GM12891 (cell line): ENCODE data around the gene TCERG1L.

Experiments
- PAX5 ChIP-seq: IDR thresholded peaks from 2 replicates; pipeline ENCODE4 v1.6.1; 2011; ENCODE audit warnings: low read length, moderate library complexity, mild to moderate bottlenecking; ENCODE audit not compliant: insufficient read depth, severe bottlenecking
- POLR2A ChIP-seq: IDR thresholded peaks from 2 replicates; pipeline ENCODE4 v1.6.1; 2011; ENCODE audit warnings: low read depth, low read length, control low read depth
- POLR2AphosphoS5 ChIP-seq: IDR thresholded peaks from 2 replicates; pipeline ENCODE4 v1.6.1; 2011; ENCODE audit warnings: low read depth, low read length, control low read depth
- POU2F2 ChIP-seq: IDR thresholded peaks from 2 replicates; pipeline ENCODE4 v1.6.1; 2011; ENCODE audit warnings: low read depth, mild to moderate bottlenecking, control low read depth, low read length, moderate library complexity
- SPI1 ChIP-seq: IDR thresholded peaks from 2 replicates; pipeline ENCODE4 v1.6.1; 2011; ENCODE audit warnings: low read depth, low read length, control low read depth
- TAF1 ChIP-seq: IDR thresholded peaks from 2 replicates; pipeline ENCODE4 v1.6.1; 2011; ENCODE audit warnings: low read depth, low read length, control low read depth

GRCh38 chr10:131272897-131273451 lies 38.5 kb downstream of the TCERG1L start:
- TF ChIP-seq POLR2AphosphoS5 (no peak), TAF1 (no peak), POLR2A (no peak), PAX5 (no peak), SPI1 (no peak), POU2F2 (no peak)
